ENCODE measurements around the gene VWA1.

Gene VWA1

GRCh38 chr1:1487701-1488100 lies 52.2 kb downstream of the VWA1 start:
- H3K4me1 ChIP-seq (ENCODE audit: control insufficient read depth in 1 of 2, insufficient read depth in 1 of 2, low read depth in 1 of 2, low read length in 1 of 2) = no peaks in the 10 kb centered on the region
- no peak for TF ChIP-seq CTCF (IDR thresholded peaks at IDR 0.05)
- H3K36me3 ChIP-seq = peaks cover 65% of the 10 kb centered on the region
- no peaks in the 10 kb centered on the region for H3K9me3 ChIP-seq
- no peak overlapping the region for H3K4me3 ChIP-seq (ENCODE audit: low read depth in 1 of 2, low read length in 1 of 2)
- no peak overlapping the region for H3K27ac ChIP-seq
- no peaks in the 10 kb centered on the region for H3K27me3 ChIP-seq

- Histone ChIP-seq H3K36me3 (peaks cover 53% of the 10 kb centered on the region), H3K27ac (no peak overlapping the region), H3K4me3 (ENCODE audit: low read depth in 1 of 2, low read length in 1 of 2) (no peak overlapping the region), H3K9me3 (no peaks in the 10 kb centered on the region), H3K4me1 (ENCODE audit: control insufficient read depth in 1 of 2, insufficient read depth in 1 of 2, low read depth in 1 of 2, low read length in 1 of 2) (no peaks in the 10 kb centered on the region), H3K27me3 (no peaks in the 10 kb centered on the region)
- no peak for TF ChIP-seq CTCF (IDR thresholded peaks at IDR 0.05)
These were observed 53.7 kb downstream of the VWA1 start for GRCh38 chr1:1489231-1489630.

GRCh38 chr1:1489861-1490260 lies 54.4 kb downstream of the VWA1 start:
- Histone ChIP-seq H3K27me3 (no peaks in the 10 kb centered on the region), H3K36me3 (peaks cover 53% of the 10 kb centered on the region), H3K27ac (no peak overlapping the region), H3K4me3 (ENCODE audit: low read depth in 1 of 2, low read length in 1 of 2) (no peak overlapping the region), H3K4me1 (ENCODE audit: control insufficient read depth in 1 of 2, insufficient read depth in 1 of 2, low read depth in 1 of 2, low read length in 1 of 2) (no peaks in the 10 kb centered on the region), H3K9me3 (no peaks in the 10 kb centered on the region)
- TF ChIP-seq CTCF (IDR thresholded peaks at IDR 0.05) = no peak

GRCh38 chr1:1490633-1491230 lies 55.2 kb downstream of the VWA1 start:
- Histone ChIP-seq H3K27ac (no peak overlapping the region), H3K4me1 (ENCODE audit: control insufficient read depth in 1 of 2, insufficient read depth in 1 of 2, low read depth in 1 of 2, low read length in 1 of 2) (no peaks in the 10 kb centered on the region), H3K36me3 (peaks cover 51% of the 10 kb centered on the region), H3K9me3 (no peaks in the 10 kb centered on the region), H3K4me3 (ENCODE audit: low read depth in 1 of 2, low read length in 1 of 2) (no peak overlapping the region), H3K27me3 (no peaks in the 10 kb centered on the region)
- TF ChIP-seq CTCF (IDR thresholded peaks at IDR 0.05) = no peak

- no peak overlapping the region for H3K4me3 ChIP-seq (ENCODE audit: low read depth in 1 of 2, low read length in 1 of 2)
- no peaks in the 10 kb centered on the region for H3K27me3 ChIP-seq
- no peak overlapping the region for H3K27ac ChIP-seq
- TF ChIP-seq CTCF (IDR thresholded peaks at IDR 0.05) = no peak
- H3K36me3 ChIP-seq = peaks cover 50% of the 10 kb centered on the region
- H3K9me3 ChIP-seq = no peaks in the 10 kb centered on the region
- H3K4me1 ChIP-seq (ENCODE audit: control insufficient read depth in 1 of 2, insufficient read depth in 1 of 2, low read depth in 1 of 2, low read length in 1 of 2) = no peaks in the 10 kb centered on the region
These were observed 56.1 kb downstream of the VWA1 start for GRCh38 chr1:1491601-1492000.
